Kidney (tissue), 14 donors: ENCODE measurements around the gene SLC18A2. TPM values are rescaled to one million over a fixed set of nuclear protein-coding genes. Genes with fewer than 3 reads are reported as not detected.
A peak's percentile ranks its signal among the peaks of the same experiment; 100 is the strongest.
"Not testable (repeated sequence)": the region's sequence is repeated elsewhere in the genome, so short reads cannot be mapped to it uniquely, and the experiment has no call there.

Source experiments
- DNase-seq, 5 donors: peaks; one replicate each; pipeline ENCODE4 v3.0.0-alpha.2; 2013 to 2020
- FAIRE-seq: peaks from 2 replicates; lab custom pipeline; 2012; peaks lifted over from hg19 to GRCh38; lab: Jason Lieb, UNC
- H3K27ac ChIP-seq, 2 donors: one replicate each; pipeline ENCODE4 v1.7.0; 2013; ENCODE audit warnings: low read depth in 2 of 2, low read length in 2 of 2, inconsistent platforms in 1 of 2
- H3K27me3 ChIP-seq: one replicate; pipeline ENCODE4 v1.7.1; 2013; ENCODE audit warnings: low read length, inconsistent platforms; ENCODE audit not compliant: control insufficient read depth, insufficient read depth
- H3K36me3 ChIP-seq, 3 donors: one replicate each; pipeline versions ENCODE4 v1.7.0 to v1.7.1; 2013; ENCODE audit warnings: low read length in 3 of 3, control low read depth in 1 of 3, inconsistent platforms in 1 of 3; ENCODE audit not compliant: insufficient read depth in 3 of 3, control insufficient read depth in 2 of 3
- H3K4me1 ChIP-seq, 3 donors: one replicate each; pipeline versions ENCODE4 v1.7.0 to v1.7.1; 2013; ENCODE audit warnings: low read length in 3 of 3, inconsistent platforms in 1 of 3, low read depth in 1 of 3; ENCODE audit not compliant: control insufficient read depth in 2 of 3, insufficient read depth in 2 of 3
- H3K4me3 ChIP-seq, 3 donors: one replicate each; pipeline versions ENCODE4 v1.7.0 to v1.8.1; 2013; ENCODE audit warnings: low read length in 3 of 3, control low read depth in 1 of 3, inconsistent platforms in 1 of 3
- H3K9ac ChIP-seq, 3 donors: one replicate each; pipeline versions ENCODE4 v1.7.0 to v1.7.1; 2013; ENCODE audit warnings: low read length in 3 of 3, control low read depth in 1 of 3, inconsistent platforms in 1 of 3
- H3K9me3 ChIP-seq, 3 donors: one replicate each; pipeline versions ENCODE4 v1.7.0 to v1.7.1; 2013; ENCODE audit warnings: low read length in 3 of 3, control low read depth in 1 of 3, inconsistent platforms in 1 of 3; ENCODE audit not compliant: control insufficient read depth in 2 of 3, insufficient read depth in 1 of 3
- intact Hi-C: fragments of 100-400 bp; cut with DNase I; formaldehyde crosslinking; loops from one replicate; pipeline ENCODE4 v1.11.1; 2022
- polyA plus RNA-seq: library from polyadenylated mRNA; stranded (reverse); fragments of 350-450 nt; fragmentation: Illumina TruSeq; extraction: RNeasy Lipid Tissue Mini Kit (QIAGEN cat#74804); gene quantifications from one replicate; pipeline ENCODE4 v1.2.3, GENCODE V29; 2014; ENCODE audit warnings: low read depth, low replicate concordance; ENCODE audit not compliant: insufficient read depth
- total RNA-seq: library from RNA; stranded (reverse); fragmentation: NEBNext Ultra II Directional; extraction: Animal tissue kit (Norgen Biotek cat#: 25700); gene quantifications from one replicate; pipeline ENCODE4 v1.2.1, GENCODE V29; 2021
- TF ChIP-seq, protein P1 (sequence below): IDR thresholded peaks from 3 replicates; pipeline ENCODE4 v1.5.1; 2012; ENCODE audit warnings: mild to moderate bottlenecking, moderate library complexity, borderline replicate concordance; ENCODE audit not compliant: insufficient read depth; ENCODE audit errors: extremely low read depth
- donor health status: control.
- donor health status: control.
- donor health status: control.
- donor health status: control.
- donor health status: control.
- donor health status: DM: yes; HTN: yes; CAD: no.
- donor health status: Normal renal cell carcinoma (clear cell type).

The SLC18A2 gene
- total and polyA plus RNA-seq, 2 donors from 2014 or later: 0.15 to 4.6 TPM

DNA sequence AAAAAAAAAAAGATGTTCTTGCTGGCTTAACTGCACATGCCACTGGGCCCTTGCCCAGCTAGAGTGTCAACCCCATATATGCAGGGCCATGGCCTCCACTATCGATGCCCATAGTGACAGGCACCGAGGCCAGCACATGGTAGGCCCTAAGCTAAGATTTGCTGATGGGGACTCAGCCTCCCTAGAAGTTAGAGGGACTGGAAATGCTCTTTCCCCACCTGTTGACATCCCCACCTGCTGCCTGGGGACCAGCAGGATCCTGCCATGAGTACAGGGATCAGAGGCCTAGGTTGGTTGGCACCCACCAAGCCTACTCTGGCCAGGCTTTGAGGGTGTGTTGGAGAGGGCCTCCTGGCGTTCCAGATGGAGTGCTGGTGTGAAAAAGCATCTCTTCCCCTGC lies 16.0 kb upstream of the SLC18A2 start:
- FAIRE-seq (no peak), DNase-seq (no peak)
- Histone ChIP-seq H3K4me3 (no peak overlapping the region), H3K36me3 (no peaks in the 10 kb centered on the region), H3K9ac (no peak overlapping the region), H3K4me1 (no peaks in the 10 kb centered on the region), H3K9me3 (no peaks in the 10 kb centered on the region), H3K27ac (no peak overlapping the region), H3K27me3 (no peaks in the 10 kb centered on the region)
- intact Hi-C loops: no loop called here
- TF ChIP-seq, protein P1, sequence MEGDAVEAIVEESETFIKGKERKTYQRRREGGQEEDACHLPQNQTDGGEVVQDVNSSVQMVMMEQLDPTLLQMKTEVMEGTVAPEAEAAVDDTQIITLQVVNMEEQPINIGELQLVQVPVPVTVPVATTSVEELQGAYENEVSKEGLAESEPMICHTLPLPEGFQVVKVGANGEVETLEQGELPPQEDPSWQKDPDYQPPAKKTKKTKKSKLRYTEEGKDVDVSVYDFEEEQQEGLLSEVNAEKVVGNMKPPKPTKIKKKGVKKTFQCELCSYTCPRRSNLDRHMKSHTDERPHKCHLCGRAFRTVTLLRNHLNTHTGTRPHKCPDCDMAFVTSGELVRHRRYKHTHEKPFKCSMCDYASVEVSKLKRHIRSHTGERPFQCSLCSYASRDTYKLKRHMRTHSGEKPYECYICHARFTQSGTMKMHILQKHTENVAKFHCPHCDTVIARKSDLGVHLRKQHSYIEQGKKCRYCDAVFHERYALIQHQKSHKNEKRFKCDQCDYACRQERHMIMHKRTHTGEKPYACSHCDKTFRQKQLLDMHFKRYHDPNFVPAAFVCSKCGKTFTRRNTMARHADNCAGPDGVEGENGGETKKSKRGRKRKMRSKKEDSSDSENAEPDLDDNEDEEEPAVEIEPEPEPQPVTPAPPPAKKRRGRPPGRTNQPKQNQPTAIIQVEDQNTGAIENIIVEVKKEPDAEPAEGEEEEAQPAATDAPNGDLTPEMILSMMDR: no peak

DNA sequence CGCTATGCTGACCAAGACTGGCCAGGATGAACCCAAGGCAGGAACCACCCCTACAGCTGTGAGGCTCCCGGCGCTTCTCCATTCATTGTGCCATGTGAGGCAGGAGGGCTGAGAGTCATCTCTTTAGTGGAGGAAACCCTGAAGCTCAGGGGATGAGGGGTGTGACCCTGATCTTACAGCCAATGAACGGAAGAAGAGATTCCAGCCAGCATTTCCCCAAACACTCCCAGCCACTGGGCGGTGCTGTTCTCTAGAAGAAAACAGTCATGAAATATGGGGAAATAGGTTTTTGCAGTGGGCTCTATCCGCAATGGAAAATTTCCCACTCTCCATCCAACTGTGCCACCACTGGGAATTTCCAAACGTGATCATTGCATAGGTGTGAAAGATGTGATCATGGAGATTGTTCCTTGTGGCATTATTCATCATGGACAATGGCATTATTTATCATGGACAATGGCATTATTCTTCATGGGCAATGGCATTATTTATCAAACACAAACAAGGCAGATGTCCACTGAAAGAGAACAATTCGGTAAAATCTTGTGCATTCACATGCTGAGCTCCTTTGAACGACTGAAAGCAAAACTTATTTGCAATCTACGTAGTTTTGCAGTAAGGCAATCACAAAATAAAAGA lies 14.0 kb upstream of the SLC18A2 start:
- TF ChIP-seq, protein P1: peak; percentile 51
- FAIRE-seq: no peak
- intact Hi-C loops: no loop called here

DNA sequence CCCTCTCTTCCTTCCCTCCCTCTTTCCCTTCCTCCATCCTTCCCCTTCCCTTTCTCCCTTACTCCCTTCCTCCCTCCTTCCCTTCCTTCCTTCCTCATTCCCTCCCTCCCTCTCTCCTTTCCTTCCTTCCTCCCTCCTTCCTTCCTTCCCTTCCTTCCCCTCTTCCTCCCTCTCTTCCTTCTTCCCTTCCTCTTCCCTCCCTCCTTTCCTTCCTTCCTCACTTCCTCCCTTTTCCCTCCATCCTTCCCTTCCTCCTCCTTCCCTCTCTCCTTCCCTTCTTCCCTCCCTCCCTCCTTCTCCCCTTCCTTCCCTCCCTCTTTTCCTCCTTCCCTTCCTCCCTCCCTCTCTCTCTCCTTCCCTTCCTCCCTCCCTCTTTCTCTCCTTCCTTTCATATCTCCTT lies 12.7 kb upstream of the SLC18A2 start:
- Histone ChIP-seq H3K9ac (no peak overlapping the region), H3K4me1 (no peaks in the 10 kb centered on the region), H3K27me3 (no peaks in the 10 kb centered on the region), H3K9me3 (no peaks in the 10 kb centered on the region), H3K4me3 (no peak overlapping the region), H3K36me3 (no peaks in the 10 kb centered on the region), H3K27ac (no peak overlapping the region)
- TF ChIP-seq, protein P1: no peak
- no peak for FAIRE-seq
- intact Hi-C loops: no loop called here
- no peak for DNase-seq

More for the DNA sequence above, 14.0 kb upstream of the SLC18A2 start:
- no peaks in the 10 kb centered on the region for H3K27me3 ChIP-seq
- H3K9ac ChIP-seq: no peak overlapping the region
- no peak overlapping the region for H3K27ac ChIP-seq
- no peaks in the 10 kb centered on the region for H3K9me3 ChIP-seq
- H3K36me3 ChIP-seq: no peaks in the 10 kb centered on the region
- H3K4me1 ChIP-seq: no peaks in the 10 kb centered on the region
- peak in 2 of 5 donors; percentile 22 to 27 for DNase-seq
- no peak overlapping the region for H3K4me3 ChIP-seq

- intact Hi-C loops, H3K4me3 ChIP-seq, H3K4me1 ChIP-seq, H3K27me3 ChIP-seq, H3K27ac ChIP-seq, FAIRE-seq, H3K9ac ChIP-seq, H3K36me3 ChIP-seq, H3K9me3 ChIP-seq, DNase-seq: not testable (repeated sequence)
These were observed 10.8 kb upstream of the SLC18A2 start for GRCh38 chr10:117230107-117230506.
